Cardiac muscle cell (in vitro differentiated cells and primary cell): Measurements from ENCODE around the gene C1GALT1. TPM values are rescaled to one million over a fixed set of nuclear protein-coding genes. Genes with fewer than 3 reads are reported as not detected.
A peak's percentile ranks its signal among the peaks of the same experiment; 100 is the strongest.
"Not testable (repeated sequence)": the region's sequence is repeated elsewhere in the genome, so short reads cannot be mapped to it uniquely, and the experiment has no call there.

Experiments used
- DNase-seq, 2 donors: peaks; one replicate each; pipeline versions ENCODE4 v3.0.0 to v3.0.0-alpha.2; 2010 to 2017; ENCODE audit warnings: low read depth in 1 of 2, low spot score in 1 of 2
- H3K27ac ChIP-seq: fragments of 200-600 bp; sonication (generic); 2 replicates; pipeline ENCODE4 v1.5.1; 2016
- H3K27me3 ChIP-seq: fragments of 200-600 bp; sonication (generic); 2 replicates; pipeline ENCODE4 v1.6.0; 2016; ENCODE audit warnings: control low read depth
- H3K36me3 ChIP-seq: fragments of 200-600 bp; sonication (generic); 2 replicates; pipeline ENCODE4 v1.5.1; 2016; ENCODE audit warnings: control low read depth
- H3K4me1 ChIP-seq: fragments of 200-600 bp; sonication (generic); 2 replicates; pipeline ENCODE4 v1.8.1; 2017; ENCODE audit warnings: low read depth, mild to moderate bottlenecking, mixed run types
- H3K4me3 ChIP-seq: fragments of 200-600 bp; sonication (generic); 2 replicates; pipeline ENCODE4 v1.5.1; 2016; ENCODE audit warnings: mild to moderate bottlenecking
- H3K9me3 ChIP-seq: fragments of 200-600 bp; sonication (generic); 2 replicates; pipeline ENCODE4 v1.5.1; 2017; ENCODE audit warnings: low read depth, mild to moderate bottlenecking, control low read depth
- polyA plus RNA-seq: library from polyadenylated mRNA; unstranded; fragments of >200 nt; fragmentation: Nextera tagmentation; extraction: Ambion mirVana; gene quantifications from 2 replicates; pipeline ENCODE4 v1.2.1, GENCODE V29; 2016
- total RNA-seq: library from RNA; depleted of rRNA; stranded (reverse); fragments of >200 nt; gene quantifications from 2 replicates; pipeline ENCODE4 v1.2.3, GENCODE V29; 2016
- TF ChIP-seq, protein P1 (sequence below): IDR thresholded peaks from 2 replicates; pipeline ENCODE4 v1.5.1; 2012; ENCODE audit warnings: low read depth, mild to moderate bottlenecking, low read length

C1GALT1 gene
- total and polyA plus RNA-seq, 2 experiments from 2014 or later, result 21.9 to 28.6 TPM

DNA sequence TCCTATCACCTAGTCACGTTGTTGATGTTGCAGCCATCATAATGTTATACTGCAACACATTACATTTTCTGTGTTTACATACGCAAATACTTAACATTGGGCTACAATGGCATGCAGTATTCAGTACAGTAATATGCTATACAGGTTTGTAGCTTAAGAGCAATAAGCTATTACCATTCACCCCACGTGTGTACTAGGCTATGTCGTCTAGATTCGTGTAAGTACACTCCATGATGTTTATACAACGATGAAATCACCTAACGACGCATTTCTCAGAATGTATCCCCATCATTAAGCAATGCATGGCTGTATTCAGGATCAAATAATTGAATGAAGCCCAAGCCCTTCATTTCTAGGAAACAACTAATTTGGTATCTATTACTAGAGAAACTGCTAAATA is 43.4 kb upstream of the C1GALT1 start:
- no peak for DNase-seq
- Histone ChIP-seq H3K4me1 (peaks cover 9% of the 10 kb centered on the region), H3K27me3 (no peaks in the 10 kb centered on the region), H3K9me3 (no peaks in the 10 kb centered on the region), H3K36me3 (no peaks in the 10 kb centered on the region), H3K27ac (no peak overlapping the region), H3K4me3 (no peak overlapping the region)
- TF ChIP-seq, protein P1, sequence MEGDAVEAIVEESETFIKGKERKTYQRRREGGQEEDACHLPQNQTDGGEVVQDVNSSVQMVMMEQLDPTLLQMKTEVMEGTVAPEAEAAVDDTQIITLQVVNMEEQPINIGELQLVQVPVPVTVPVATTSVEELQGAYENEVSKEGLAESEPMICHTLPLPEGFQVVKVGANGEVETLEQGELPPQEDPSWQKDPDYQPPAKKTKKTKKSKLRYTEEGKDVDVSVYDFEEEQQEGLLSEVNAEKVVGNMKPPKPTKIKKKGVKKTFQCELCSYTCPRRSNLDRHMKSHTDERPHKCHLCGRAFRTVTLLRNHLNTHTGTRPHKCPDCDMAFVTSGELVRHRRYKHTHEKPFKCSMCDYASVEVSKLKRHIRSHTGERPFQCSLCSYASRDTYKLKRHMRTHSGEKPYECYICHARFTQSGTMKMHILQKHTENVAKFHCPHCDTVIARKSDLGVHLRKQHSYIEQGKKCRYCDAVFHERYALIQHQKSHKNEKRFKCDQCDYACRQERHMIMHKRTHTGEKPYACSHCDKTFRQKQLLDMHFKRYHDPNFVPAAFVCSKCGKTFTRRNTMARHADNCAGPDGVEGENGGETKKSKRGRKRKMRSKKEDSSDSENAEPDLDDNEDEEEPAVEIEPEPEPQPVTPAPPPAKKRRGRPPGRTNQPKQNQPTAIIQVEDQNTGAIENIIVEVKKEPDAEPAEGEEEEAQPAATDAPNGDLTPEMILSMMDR, result no peak

DNA sequence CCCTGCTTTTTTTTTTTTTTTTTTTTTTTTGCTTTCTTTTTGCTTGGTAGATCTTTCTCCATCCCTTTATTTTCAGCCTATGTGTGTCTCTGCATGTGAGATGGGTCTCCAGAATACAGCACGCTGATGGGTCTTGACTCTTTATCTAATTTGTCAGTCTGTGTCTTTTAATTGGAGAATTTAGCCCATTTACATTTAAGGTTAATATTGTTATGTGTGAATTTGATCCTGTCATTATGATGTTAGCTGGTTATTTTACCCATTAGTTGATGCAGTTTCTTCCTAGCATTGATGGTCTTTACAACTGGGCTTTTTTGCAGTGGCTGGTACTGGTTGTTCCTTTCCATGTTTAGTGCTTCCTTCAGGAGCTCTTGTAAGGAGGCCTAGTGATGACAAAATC is 38.9 kb upstream of the C1GALT1 start:
- H3K27ac ChIP-seq, H3K36me3 ChIP-seq, DNase-seq, H3K4me3 ChIP-seq, H3K4me1 ChIP-seq, H3K9me3 ChIP-seq, H3K27me3 ChIP-seq: not testable (repeated sequence)

DNA sequence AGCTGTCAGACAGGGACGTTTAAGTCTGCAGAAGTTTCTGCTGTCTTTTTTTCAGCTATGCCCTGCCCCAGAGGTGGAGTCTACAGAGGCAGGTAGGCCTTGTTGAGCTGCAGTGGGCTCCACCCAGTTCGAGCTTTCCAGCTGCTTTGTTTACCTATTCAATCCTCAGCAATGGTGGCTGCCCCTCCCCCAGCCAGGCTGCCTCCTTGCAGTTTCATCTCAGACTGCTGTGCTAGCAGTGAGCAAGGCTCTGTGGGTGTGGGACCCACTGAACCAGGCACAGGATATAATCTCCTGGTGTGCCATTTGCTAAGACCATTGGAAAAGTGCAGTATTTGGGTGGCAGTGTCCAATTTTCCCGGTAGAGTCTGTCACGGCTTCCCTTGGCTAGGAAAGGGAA is 37.2 kb upstream of the C1GALT1 start:
- not testable (repeated sequence) for H3K27me3 ChIP-seq, H3K27ac ChIP-seq, H3K9me3 ChIP-seq, DNase-seq, H3K4me3 ChIP-seq, H3K36me3 ChIP-seq, H3K4me1 ChIP-seq

DNA sequence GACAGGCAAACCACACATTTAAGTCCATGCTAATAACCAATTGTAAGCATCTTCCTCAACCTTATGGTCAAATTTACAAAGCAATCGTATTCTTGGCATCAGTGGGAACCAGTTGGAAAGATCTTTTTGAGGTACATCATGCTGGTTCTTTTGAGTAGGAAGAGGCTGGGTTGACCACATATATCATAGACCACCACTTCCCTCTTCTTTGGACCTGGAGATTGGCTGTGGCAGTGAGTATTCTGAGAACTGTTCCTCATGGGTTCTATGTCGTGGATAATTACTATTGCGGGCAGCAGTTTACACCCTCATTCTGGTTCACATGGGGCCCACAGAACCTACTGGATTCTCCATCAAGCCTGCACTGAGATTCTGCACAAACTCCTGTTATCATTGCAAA is 35.5 kb upstream of the C1GALT1 start:
- no peak overlapping the region for H3K27ac ChIP-seq
- H3K36me3 ChIP-seq, result no peaks in the 10 kb centered on the region
- TF ChIP-seq, protein P1, result no peak
- no peaks in the 10 kb centered on the region for H3K4me1 ChIP-seq
- no peaks in the 10 kb centered on the region for H3K27me3 ChIP-seq
- no peaks in the 10 kb centered on the region for H3K9me3 ChIP-seq
- DNase-seq, result no peak
- H3K4me3 ChIP-seq, result no peak overlapping the region

DNA sequence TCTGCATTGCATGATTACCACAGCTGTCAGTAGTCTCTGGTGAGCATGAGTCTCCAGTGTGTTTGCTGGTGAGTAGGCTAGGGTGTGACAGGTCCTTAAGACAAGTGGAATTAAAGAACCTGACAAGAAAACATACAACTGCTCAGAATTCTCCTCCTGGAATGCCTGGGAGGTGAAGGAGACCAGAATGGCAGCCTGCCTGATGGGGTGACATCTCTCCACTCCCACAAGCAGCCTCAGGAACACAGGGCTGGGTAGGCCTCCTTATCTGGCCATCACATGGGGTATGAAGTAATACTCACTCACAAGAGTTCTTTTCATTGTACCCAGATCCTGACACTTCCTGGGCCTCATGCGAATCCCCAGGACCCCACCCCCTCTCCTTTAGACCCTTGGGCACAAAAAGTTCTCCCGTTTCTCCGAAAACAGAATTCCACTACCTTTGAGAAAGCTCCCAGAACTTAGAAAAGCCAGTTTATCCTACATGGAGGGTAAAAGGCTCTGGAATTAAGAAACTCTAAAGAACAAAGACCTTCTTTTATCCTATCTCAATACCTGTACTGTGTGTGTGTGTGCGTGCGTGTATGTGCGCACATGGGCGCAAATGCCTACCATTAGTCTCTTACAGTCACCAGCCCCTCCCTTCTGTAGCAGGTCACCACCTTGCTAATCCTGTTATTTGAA is 33.4 kb upstream of the C1GALT1 start:
- DNase-seq, result peak; percentile 49 to 75
- H3K4me1 ChIP-seq, result no peaks in the 10 kb centered on the region
- no peaks in the 10 kb centered on the region for H3K27me3 ChIP-seq
- H3K4me3 ChIP-seq, result no peak overlapping the region
- no peak overlapping the region for H3K27ac ChIP-seq
- TF ChIP-seq, protein P1, result no peak
- H3K36me3 ChIP-seq, result no peaks in the 10 kb centered on the region
- no peaks in the 10 kb centered on the region for H3K9me3 ChIP-seq

DNA sequence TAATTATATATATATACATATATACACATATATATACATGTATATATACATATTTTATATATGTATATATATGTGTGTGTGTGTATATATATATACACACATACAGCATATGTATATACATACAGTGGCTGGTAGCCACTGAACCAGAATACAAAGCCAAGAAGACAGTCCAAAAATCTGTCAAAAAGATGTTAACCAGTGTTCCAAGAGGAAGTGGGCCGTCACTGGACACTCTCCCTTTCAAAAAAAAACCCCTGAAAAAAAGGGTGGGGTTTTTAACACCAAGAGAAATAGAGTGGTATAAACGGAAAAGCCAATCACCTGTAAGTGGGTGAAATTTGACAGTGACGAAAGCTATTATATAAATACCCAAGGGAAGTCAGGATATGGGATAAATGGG is 31.1 kb upstream of the C1GALT1 start:
- no peak overlapping the region for H3K27ac ChIP-seq
- no peak overlapping the region for H3K4me3 ChIP-seq
- H3K4me1 ChIP-seq, result no peaks in the 10 kb centered on the region
- H3K36me3 ChIP-seq, result no peaks in the 10 kb centered on the region
- H3K9me3 ChIP-seq, result no peaks in the 10 kb centered on the region
- TF ChIP-seq, protein P1, result no peak
- peak; percentile 52 to 77 for DNase-seq
- H3K27me3 ChIP-seq, result no peaks in the 10 kb centered on the region

DNA sequence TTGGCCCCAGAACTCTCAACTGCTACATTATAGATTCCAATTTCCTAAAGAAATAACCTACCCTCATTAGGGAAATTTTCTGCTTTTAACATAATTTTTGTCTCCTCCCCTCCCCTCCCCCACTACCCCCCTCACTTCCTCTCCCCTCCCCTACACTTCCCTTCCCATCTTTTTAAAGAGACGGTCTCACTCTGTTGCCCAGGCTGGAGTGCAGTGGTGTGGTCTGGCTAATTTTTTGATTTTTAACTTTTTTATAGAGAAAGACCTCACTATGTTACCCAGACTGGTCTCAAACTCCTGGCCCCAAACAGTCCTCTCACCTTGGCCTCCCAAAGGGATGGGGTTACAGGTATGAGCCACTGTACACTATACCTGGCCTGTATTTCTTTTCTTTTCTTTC is 30.5 kb upstream of the C1GALT1 start:
- peak in 1 of 2 donors; percentile 3 for DNase-seq
- Histone ChIP-seq H3K27ac (no peak overlapping the region), H3K4me1 (no peaks in the 10 kb centered on the region), H3K9me3 (no peaks in the 10 kb centered on the region), H3K36me3 (no peaks in the 10 kb centered on the region), H3K27me3 (no peaks in the 10 kb centered on the region), H3K4me3 (no peak overlapping the region)
- TF ChIP-seq, protein P1, result no peak
